ENCODE results near the gene ADRA1B. TPM values are rescaled to one million over a fixed set of nuclear protein-coding genes. Genes with fewer than 3 reads are reported as not detected.

ADRA1B gene
- total RNA-seq, 1 donor from 2014 or later, result 1.9 TPM

- Mint-ChIP-seq H3K27me3 (ENCODE audit: low read depth, unreplicated experiment) (no peaks in the 10 kb centered on the region), H3K4me3 (ENCODE audit: unreplicated experiment) (no peak overlapping the region), H3K9me3 (ENCODE audit: unreplicated experiment) (no peaks in the 10 kb centered on the region), H3K36me3 (ENCODE audit: low read depth, unreplicated experiment) (no peaks in the 10 kb centered on the region), H3K4me1 (ENCODE audit: low read depth, unreplicated experiment) (peaks cover 65% of the 10 kb centered on the region), H3K27ac (ENCODE audit: unreplicated experiment) (no peak overlapping the region)
- H2AFZ ChIP-seq (ENCODE audit: low read depth, low read length), result no peak overlapping the region
- no peak overlapping the region for H3K4me3 ChIP-seq (ENCODE audit: insufficient read depth, low read depth, low read length)
- H3K4me2 ChIP-seq (ENCODE audit: low read length), result peak overlapping the region; percentile 61
- no peaks in the 10 kb centered on the region for H3K9me3 ChIP-seq (ENCODE audit: insufficient read depth, low read depth, low read length)
- TF ChIP-seq CTCF (IDR thresholded peaks at IDR 0.05; ENCODE audit: insufficient read depth, low read depth, low read length) (no peak), EZH2 (IDR thresholded peaks at IDR 0.05; ENCODE audit: insufficient read depth, low read length) (no peak)
- H3K9ac ChIP-seq (ENCODE audit: low read length), result no peak overlapping the region
- DNase-seq (ENCODE audit: low read depth) (peak; percentile 90), FAIRE-seq (peak; percentile 13)
- no peaks in the 10 kb centered on the region for H3K36me3 ChIP-seq (ENCODE audit: insufficient read depth, low read length)
- no peaks in the 10 kb centered on the region for H3K27me3 ChIP-seq (ENCODE audit: insufficient read depth, low read length)
- peaks cover 59% of the 10 kb centered on the region for H3K4me1 ChIP-seq (ENCODE audit: insufficient read depth, low read length)
- no peak overlapping the region for H3K27ac ChIP-seq (ENCODE audit: low read depth, low read length)
- no peaks in the 10 kb centered on the region for H4K20me1 ChIP-seq (ENCODE audit: insufficient read depth, low read length)
- no peaks in the 10 kb centered on the region for H3K79me2 ChIP-seq (ENCODE audit: insufficient read depth, low read length)
These were observed 7.7 kb upstream of the ADRA1B start for GRCh38 chr5:159908591-159908940.

- H3K27ac Mint-ChIP-seq (ENCODE audit: unreplicated experiment), result no peak overlapping the region
- Histone ChIP-seq H2AFZ (ENCODE audit: low read depth, low read length) (no peak overlapping the region), H3K4me3 (ENCODE audit: insufficient read depth, low read depth, low read length) (no peak overlapping the region), H3K9ac (ENCODE audit: low read length) (no peak overlapping the region), H4K20me1 (ENCODE audit: insufficient read depth, low read length) (no peaks in the 10 kb centered on the region), H3K27me3 (ENCODE audit: insufficient read depth, low read length) (no peaks in the 10 kb centered on the region), H3K79me2 (ENCODE audit: insufficient read depth, low read length) (no peaks in the 10 kb centered on the region), H3K9me3 (ENCODE audit: insufficient read depth, low read depth, low read length) (no peaks in the 10 kb centered on the region), H3K36me3 (ENCODE audit: insufficient read depth, low read length) (no peaks in the 10 kb centered on the region), H3K4me2 (ENCODE audit: low read length) (no peak overlapping the region), H3K27ac (ENCODE audit: low read depth, low read length) (no peak overlapping the region), H3K4me1 (ENCODE audit: insufficient read depth, low read length) (peaks cover 61% of the 10 kb centered on the region)
- no peaks in the 10 kb centered on the region for H3K27me3 Mint-ChIP-seq (ENCODE audit: low read depth, unreplicated experiment)
- H3K36me3 Mint-ChIP-seq (ENCODE audit: low read depth, unreplicated experiment), result no peaks in the 10 kb centered on the region
- DNase-seq (ENCODE audit: low read depth), result no peak
- FAIRE-seq, result no peak
- TF ChIP-seq CTCF (IDR thresholded peaks at IDR 0.05; ENCODE audit: insufficient read depth, low read depth, low read length) (no peak), EZH2 (IDR thresholded peaks at IDR 0.05; ENCODE audit: insufficient read depth, low read length) (no peak)
- H3K4me3 Mint-ChIP-seq (ENCODE audit: unreplicated experiment), result no peak overlapping the region
- peaks cover 68% of the 10 kb centered on the region for H3K4me1 Mint-ChIP-seq (ENCODE audit: low read depth, unreplicated experiment)
- H3K9me3 Mint-ChIP-seq (ENCODE audit: unreplicated experiment), result no peaks in the 10 kb centered on the region
These were observed 7.2 kb upstream of the ADRA1B start for GRCh38 chr5:159909126-159909525.

GRCh38 chr5:159910207-159910842 lies 6.0 kb upstream of the ADRA1B start:
- H3K27ac ChIP-seq (ENCODE audit: low read depth, low read length), result no peak overlapping the region
- H3K4me3 ChIP-seq (ENCODE audit: insufficient read depth, low read depth, low read length), result no peak overlapping the region
- no peaks in the 10 kb centered on the region for H3K9me3 ChIP-seq (ENCODE audit: insufficient read depth, low read depth, low read length)
- peaks cover 51% of the 10 kb centered on the region for H3K4me1 ChIP-seq (ENCODE audit: insufficient read depth, low read length)
- Mint-ChIP-seq H3K27me3 (ENCODE audit: low read depth, unreplicated experiment) (no peaks in the 10 kb centered on the region), H3K27ac (ENCODE audit: unreplicated experiment) (no peak overlapping the region), H3K9me3 (ENCODE audit: unreplicated experiment) (no peaks in the 10 kb centered on the region), H3K4me1 (ENCODE audit: low read depth, unreplicated experiment) (peaks cover 62% of the 10 kb centered on the region), H3K4me3 (ENCODE audit: unreplicated experiment) (no peak overlapping the region), H3K36me3 (ENCODE audit: low read depth, unreplicated experiment) (no peaks in the 10 kb centered on the region)
- no peak overlapping the region for H3K4me2 ChIP-seq (ENCODE audit: low read length)
- FAIRE-seq, result no peak
- H4K20me1 ChIP-seq (ENCODE audit: insufficient read depth, low read length), result no peaks in the 10 kb centered on the region
- no peaks in the 10 kb centered on the region for H3K79me2 ChIP-seq (ENCODE audit: insufficient read depth, low read length)
- DNase-seq (ENCODE audit: low read depth), result no peak
- H3K9ac ChIP-seq (ENCODE audit: low read length), result no peak overlapping the region
- H3K36me3 ChIP-seq (ENCODE audit: insufficient read depth, low read length), result no peaks in the 10 kb centered on the region
- H2AFZ ChIP-seq (ENCODE audit: low read depth, low read length), result no peak overlapping the region
- no peaks in the 10 kb centered on the region for H3K27me3 ChIP-seq (ENCODE audit: insufficient read depth, low read length)
- TF ChIP-seq EZH2 (IDR thresholded peaks at IDR 0.05; ENCODE audit: insufficient read depth, low read length) (no peak), CTCF (IDR thresholded peaks at IDR 0.05; ENCODE audit: insufficient read depth, low read depth, low read length) (no peak)
